NCI-H345 treated with DMSO at 0.1 percent for 48 hours (cell line): ENCODE data around the gene TRAF7.
A peak's percentile ranks its signal among the peaks of the same experiment; 100 is the strongest.
"Not testable (repeated sequence)": the region's sequence is repeated elsewhere in the genome, so short reads cannot be mapped to it uniquely, and the experiment has no call there.

ENCODE experiments used
- DNase-seq: peaks from one replicate; lab custom pipeline; 2025; ENCODE audit not compliant: unreplicated experiment; lab: John Stamatoyannopoulos, UW

The TRAF7 gene

DNA sequence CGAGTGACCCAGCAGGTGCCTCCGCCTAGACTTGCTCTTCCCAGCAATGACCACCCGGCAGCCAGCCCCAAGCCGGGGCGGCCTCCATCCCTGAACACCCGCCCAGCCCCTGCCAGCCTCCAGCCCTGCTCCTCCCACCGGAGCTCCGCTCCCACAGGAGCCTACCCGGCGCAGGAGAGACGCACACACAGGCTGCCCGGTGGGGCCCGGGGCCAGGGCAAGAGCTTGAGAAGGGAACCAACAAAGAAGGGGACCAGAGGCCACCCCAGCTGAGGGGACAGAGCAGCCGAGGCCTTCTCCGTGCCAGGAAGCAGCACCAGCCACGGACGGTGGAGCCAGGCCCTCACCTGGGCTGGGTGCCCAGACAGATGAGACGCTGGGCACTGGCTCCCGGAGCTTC, 33.7 kb upstream of the TRAF7 start:
- DNase-seq = no peak

DNA sequence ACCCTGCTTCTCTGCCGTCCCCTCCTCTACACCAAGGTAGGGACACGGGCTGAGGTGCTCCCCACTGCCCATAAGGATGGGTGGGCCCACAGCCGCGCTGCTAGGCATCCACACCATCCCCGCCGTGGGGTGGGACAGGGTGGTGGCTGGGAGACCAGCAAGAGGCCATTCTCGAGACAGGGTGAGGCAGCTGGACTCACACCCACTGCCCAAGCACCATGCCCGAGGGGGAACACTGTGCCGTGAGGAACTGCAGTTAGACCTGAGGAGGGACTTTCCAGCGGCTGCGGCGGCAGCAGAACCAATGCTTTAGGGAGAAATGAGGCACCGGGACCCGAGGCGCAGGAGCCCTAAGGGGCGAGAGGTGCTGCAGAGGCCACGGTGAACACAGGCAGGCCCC, 33.2 kb upstream of the TRAF7 start:
- no peak for DNase-seq

DNA sequence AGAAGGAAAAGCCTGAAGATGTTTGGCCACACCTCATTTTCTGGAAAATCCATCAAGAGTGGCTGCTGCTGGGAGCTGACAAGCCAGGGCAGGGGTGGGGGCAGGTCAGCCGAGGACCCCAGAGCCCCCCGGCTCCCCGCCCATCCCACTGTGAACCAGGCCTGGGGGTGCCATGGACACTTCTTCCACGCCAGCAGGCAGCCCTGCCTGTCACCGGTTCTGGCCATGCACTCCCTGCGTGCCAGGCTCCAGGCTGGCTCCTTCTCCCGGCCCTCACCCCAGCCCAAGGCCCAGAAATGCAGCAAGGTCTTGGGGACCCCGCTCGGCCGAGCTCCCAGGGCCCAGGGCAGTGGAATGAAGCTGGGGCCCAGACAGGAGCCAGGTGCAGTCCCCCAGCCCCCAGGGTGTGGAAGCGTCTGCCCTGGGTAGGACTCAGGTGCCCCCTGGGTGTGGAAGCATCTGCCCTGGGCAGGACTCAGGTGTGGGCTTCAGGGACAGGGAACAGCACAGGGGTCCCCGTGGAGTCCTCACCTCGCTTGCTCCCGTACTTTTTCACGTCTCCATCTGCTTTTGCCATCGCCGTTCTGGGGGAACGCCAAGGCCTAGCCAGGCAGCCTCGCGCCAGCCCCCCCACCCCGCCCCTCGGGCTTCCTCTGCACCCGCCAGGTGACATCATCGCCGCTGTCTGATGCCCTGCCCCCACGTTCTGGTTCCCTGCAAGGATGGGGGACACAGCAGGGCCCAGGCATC, 32.5 kb upstream of the TRAF7 start:
- not testable (repeated sequence) for DNase-seq

DNA sequence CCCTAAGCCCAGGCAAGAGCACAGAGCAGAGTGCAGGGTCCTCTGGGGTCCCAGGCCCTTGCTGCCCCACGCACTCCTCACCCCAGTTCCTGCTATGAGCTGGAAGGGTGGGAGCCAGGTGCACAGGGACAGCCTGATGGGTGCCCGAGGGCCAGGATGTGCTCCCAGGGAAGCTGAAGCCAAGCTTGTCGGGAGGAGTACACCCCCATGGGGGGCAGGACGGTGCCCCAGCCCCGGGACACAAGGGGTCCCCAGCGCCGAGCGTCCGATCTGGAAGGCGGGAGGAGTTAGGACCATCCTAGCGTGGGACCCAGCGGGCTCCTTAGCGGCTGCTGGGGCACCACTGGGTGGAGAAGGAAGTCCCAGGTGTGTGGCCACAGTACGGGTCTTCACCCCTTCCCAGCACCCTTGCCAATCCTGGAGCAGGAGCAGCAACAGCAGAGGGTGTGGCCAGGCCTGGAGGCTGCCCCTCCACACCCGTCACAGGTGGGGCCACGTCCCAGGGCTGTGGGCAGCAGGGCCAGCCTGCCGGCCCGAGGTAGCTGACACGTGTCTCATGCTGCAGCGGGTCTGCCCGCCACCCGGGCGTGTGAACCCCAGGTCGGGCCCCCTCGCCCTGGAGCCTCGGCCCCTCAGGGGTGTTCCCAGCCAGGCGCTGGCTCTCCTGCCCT, 31.7 kb upstream of the TRAF7 start:
- DNase-seq = not testable (repeated sequence)

DNA sequence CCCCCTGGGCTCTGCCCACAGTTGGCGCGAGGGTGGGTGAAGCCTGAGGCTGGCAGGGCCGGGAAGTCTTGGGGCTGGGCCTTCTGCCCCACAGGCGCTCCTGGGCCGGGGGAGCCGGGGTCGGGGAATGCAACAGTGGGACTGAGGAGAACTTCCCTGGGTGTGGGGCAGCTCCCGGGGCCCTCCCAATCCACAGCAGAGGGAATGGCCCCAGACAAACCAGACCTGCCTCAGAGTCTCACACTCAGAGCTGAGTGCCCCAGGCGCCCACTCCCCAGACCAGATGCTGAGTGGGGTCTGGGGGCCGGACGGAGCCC, 31.2 kb upstream of the TRAF7 start:
- not testable (repeated sequence) for DNase-seq

DNA sequence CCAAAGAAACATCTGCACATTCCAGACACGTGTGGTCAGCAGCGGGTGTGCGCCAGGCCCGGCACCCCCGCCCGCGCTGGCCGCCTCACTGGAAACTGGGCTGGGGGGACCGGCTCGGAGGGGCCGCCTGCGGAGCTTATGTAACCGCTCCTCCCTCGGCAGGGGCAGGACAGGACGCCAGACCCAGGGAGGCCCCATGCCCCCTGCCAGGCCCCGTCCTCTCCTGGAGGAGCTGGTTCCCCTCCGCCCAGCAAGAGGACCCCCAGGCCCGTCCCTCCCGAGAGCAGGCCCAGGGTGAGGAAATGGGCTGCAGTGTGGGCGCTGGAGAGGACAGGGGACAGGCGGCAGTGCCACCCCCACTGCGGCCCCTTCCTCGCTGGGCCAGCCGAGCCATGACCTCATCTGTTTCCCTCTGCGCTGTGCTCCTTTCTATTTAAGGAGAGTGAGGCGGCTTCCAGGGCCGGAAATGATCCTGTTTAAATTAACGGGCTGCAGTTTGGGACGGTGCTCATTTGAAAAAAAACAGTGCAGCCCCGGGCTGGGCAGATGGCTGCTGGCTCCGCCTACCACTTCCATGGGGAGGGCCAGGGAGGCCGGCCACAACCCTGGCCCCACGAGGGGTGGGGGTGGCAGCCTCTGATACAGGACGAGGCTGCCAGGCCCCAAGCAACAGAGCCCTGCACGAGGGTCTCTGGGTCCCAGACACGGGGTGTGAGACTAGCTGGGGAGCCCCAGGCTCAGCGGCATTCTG, 30.7 kb upstream of the TRAF7 start:
- not testable (repeated sequence) for DNase-seq

DNA sequence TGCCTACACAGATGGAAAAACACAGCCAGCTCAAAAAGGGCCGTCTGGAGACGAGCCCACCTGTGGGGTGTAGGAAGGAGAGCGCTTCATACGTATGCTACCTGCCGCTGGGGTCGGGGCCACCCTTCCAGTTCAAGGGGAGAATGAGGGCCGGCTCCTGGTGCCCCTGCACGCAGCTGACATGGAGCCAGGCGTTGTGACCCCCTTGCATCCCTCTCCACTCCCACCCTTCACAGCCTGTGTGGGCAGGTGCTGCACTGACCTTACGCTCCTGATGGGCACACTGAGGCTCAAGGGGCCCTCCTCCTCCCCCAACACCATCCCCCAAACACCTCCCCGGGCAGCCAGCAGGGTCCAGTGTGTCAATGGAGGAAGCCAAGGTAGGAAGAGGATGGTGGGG, 30.0 kb upstream of the TRAF7 start:
- DNase-seq = not testable (repeated sequence)

DNA sequence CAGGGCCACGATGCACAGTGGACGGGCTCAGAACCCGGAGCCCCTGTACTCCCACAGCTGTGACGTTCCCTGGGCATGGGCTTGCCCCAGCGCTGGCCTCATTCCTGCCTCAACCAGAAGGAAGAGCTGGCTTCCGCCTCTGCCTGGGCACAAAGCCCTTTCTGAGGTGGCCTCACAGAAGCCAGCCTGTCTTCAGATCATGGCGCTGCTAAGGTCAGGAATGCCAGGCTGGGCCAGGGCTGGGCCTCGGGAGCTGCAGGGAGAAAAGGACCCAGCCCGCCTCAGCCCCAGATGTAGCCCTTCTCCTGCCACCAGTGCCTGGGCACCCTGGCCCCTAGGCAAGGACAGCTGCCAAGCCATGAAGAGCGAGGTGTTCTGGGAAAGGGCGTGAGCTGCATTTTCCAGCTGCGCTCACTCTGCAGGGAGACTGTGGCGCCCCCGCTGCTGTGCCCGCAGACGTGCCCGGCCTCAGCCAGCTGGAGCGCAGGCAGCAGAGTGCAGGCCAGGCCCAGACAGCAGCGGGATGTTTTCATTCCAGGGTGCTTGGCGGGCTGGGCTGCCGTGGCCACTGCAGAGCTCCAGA, 29.3 kb upstream of the TRAF7 start:
- not testable (repeated sequence) for DNase-seq

DNA sequence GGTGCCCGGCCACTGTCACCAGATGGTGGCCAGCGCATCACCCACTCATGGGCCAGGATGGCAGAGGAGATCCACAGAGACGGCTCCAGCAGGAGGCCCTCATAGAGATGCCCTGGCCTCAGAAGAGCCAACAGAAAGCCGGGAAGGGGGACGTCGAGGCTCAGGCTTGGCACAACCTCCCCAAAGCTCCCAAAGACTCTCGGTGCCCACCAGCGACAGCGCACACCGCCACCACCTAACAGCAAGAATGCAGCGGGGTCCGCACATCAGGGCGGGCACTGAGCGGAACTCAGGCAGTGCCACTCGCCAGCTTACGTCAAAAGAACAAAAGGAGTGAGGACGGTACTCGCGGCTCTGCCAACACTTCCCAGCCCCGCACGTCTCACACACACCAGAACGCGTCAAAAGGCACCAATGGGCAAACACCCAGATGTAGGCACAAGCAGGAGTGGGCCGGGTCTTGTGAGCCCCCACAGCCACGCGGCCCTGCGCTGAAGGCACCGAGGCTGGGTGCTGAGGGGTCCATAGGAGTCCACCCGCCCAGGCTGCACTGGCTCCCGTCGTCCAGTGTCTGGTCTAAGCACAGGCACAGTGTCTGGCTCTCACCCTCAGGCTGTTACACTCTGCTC, 28.5 kb upstream of the TRAF7 start:
- not testable (repeated sequence) for DNase-seq

DNA sequence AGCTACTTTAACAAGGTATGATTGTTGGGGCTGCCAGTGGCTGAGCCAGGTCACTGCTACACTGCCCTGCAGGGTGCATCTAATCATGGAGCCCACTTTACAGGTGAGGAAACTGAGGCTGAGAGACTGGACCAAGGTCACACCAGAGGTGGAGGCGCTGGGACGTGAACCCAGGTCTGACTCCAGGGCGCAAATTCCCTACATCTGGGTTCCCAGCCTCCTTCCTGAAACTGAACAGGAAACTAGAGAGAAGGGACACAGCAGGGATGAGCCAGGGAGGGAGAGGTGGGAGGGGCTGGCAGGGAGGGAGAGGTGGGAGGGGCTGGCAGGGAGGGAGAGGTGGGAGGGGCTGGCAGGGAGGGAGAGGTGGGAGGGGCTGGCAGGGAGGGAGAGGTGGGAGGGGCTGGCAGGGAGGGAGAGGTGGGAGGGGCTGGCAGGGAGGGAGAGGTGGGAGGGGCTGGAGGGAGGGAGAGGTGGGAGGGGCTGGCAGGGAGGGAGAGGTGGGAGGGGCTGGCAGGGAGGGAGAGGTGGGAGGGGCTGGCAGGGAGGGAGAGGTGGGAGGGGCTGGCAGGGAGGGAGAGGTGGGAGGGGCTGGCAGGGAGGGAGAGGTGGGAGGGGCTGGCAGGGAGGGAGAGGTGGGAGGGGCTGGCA, 27.8 kb upstream of the TRAF7 start:
- DNase-seq = not testable (repeated sequence)

DNA sequence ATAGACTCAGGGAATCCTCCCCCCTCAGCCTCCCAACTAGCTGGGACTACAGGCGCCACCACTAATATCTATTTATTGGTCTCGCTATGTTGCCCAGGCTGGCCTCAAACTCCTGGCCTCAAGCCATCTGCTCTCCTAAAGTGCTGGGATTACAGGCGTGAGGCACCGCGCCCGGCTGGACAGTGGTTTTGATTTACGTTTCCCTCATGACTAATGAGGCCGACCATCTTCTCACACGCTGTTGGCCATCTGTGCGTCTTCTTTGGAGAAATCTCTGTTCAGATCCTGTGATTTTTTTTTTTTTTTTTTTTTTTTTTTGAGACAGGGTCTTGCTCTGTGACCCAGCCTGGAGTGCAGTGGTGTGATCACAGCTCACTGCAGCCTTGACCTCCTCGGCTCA, 26.3 kb upstream of the TRAF7 start:
- not testable (repeated sequence) for DNase-seq

DNA sequence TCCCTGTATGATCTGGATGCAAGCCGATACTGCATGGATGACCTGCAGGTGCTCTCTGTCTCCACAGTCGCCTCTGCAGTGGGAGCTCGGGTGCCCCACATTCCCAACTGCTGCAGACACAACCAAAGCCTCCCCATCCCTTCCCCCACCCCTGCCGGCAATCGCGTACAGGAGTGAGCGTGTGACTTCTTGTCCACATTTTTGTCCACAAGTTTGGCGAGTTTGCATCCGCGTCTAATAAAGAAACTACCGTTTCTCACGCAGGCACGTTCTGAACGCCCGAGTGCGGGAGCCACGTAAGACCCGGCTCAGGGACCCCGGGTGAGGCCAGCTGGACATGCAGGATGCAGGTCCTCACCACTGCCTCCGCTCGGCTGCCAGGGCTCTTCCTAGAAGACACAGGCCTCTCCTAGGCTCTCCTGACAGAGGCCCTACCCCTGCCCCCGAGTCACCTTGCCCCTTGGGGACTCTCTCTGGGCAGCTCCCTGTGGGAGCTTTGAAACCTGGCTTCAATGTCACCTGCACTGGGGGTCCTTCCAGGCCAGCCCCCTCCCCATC, 25.6 kb upstream of the TRAF7 start:
- DNase-seq = not testable (repeated sequence)

DNA sequence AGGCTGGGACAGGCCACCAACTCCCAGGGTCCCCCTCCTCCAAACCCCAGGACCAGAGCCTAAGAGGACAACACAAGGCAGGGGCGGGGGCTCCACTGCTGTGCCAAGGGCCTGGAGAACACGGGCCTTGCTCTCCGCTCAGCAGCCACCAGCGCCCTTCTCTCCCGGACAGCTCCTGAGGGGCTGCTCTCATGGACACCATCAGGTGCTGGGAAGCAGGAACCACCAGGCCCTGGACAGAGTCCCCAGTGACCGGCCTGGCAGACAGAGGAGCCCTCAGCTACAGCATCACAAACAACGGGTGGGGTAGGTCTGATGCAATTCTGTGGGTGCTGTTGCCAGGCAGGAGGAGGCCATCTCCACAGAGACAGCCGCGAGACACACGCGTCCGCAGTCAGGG, 21.8 kb upstream of the TRAF7 start:
- DNase-seq = not testable (repeated sequence)

DNA sequence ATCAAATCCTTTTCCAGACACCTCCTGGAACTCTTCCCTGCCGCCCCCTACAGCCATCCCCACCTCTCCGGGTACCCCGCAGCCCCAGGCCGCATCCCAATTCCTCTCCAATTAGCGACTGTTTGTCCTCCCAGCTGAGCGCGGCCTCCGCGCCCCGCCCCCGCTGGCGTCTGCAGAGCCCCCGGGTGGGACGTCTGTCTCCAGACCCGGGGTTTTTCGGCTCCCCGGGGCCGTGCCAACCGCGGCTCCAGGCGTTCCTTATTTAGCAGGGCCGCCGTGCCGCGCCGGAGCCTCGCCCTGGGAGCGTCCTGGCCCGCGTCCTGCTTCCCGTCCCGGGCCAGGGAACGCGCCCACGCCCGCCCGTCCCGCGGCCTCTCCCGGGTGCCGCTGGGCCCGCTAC, 20.5 kb upstream of the TRAF7 start:
- DNase-seq = not testable (repeated sequence)

DNA sequence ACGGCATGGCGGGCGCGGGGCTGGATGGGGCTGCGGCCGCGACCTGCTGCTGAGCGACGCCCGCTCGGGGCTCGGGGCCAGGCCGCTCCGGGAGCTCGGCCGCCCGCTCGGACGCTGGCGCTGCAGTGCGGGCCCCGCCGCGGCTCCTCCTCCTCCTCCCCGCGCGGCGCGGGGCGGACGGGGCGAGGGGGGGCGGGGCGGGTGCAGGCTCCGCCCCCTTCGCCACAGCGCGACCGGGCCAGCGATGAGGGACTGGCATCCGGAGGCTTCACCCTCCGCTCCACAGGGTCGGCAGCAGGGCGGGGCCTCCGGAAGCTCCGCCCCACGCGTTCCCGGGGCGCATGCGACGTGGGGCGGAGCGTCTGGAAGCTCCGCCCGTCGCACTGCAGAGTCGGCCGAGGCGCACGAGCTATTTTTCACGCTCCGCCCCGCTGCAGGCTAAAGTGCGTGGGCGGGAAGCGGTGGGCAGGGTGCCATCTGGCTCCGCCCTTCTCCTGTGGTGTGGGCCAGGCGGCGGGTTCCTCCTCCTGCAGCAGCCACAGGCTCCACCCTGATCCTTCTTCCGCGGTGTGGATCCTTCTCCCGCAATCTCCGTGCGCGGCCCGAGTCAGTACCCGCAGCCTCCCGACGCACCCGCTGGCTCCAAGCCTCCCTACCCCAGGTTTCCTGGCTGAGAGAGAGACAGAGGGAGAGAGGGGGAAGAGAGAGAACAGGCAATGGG, 19.7 kb upstream of the TRAF7 start, which contains the start of gene PKD1:
Gene PKD1 (minus strand): TSS at position 129 of the 721 bp plus-strand sequence. CDS start 209 bp downstream, outside the sequence.
- DNase-seq = peak; percentile 71

DNA sequence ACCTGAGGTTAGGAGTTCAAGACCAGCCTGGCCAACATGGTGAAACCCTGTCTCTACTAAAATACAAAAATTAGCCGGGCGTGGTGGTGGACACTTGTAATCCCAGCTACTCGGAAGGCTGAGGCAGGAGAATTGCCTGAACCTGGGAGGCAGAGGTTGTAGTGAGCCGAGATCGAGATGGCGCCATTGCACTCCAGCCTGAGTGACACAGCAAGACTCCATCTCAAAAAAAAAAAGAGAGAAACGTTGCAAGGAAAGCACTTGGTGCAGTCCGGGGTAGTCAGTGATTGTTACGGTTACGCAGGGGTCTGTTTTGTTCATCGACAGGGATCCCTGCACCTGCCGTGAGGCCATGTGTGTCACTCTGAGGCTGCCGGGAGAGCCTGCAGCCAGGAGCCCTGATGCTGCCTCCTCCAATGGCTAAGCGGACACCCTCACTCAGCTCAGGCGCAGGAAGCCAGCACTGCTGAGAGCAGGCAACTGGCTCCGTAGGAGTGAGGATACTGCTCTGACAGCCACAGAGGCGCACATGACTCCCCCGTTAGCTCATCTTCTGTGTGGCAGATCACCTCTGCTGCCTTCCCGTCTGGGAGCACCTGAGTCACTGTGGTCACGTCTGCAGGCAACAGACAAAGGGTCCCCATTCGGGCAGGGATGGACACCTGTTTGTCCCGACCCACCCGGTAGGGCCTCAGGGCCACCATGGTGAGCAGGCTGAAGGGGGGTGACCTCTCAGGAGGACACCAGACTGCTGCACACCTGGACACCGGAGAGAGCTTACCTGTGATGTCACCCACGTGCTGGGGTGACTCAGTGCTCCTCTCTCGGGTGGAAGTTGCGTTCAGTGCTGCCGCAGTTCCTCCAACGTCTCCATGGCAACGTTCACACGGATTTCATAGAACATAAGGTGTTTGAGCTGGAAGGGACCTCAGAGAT, 12.4 kb upstream of the TRAF7 start:
- DNase-seq = no peak

DNA sequence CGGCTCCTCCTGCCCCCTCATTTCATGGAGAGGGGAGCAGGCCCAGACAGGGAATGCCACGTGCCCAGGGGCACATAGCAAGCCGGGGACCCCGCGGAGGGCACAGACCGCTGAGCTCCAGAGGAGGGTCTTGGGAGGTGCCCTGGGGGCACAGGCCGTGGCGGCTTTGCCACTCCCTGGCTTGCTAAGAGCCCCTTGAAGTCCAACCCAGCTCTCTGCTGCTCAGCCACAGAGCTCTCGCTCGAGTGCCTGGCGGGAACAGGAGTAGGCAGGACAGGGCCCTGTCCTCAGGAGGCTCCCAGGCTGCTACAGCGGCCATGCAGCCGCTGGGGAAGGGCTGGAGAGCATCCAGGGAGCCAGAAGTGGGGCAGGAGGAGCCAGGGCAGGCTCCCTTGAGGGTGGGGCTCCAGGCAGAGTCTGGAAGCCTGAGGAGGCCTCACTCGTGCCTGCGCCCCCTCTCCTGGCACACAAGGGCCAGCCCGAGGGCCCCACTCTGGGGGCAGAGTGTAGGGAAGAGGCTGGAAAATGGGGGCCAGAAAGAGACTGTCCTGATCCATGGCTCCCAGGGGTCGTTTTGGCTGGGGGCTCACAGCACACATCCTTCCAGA, 11.6 kb upstream of the TRAF7 start:
- DNase-seq = no peak

DNA sequence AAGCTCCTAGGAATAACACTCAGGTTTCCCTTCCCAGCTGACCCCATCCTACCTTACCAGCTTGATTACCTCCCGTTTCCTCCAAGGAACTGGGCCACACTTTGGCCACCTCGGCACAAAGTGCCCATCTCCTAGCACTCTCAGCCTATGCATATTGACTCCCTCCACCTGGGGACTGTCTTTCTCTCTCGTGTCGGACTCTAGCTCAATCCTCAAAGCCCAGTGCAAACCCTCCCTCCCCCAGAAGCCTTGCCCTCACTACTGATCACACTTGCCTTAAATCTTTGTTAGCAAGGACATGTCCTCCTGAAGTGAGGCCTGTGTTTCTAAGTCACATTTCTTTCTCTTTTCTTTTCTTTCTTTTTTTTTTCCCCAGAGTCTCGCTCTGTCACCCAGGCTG, 9.7 kb upstream of the TRAF7 start:
- DNase-seq = no peak
